ENCODE measurements around the gene F2RL3. TPM values are rescaled to one million over a fixed set of nuclear protein-coding genes. Genes with fewer than 3 reads are reported as not detected.

The F2RL3 gene
- total and polyA plus RNA-seq, 3 donors from 2014 or later = 4.4 to 6.9 (median 4.6) TPM

GRCh38 chr19:16940626-16941025, 51.8 kb downstream of the F2RL3 start:
- no peak overlapping the region for H3K27ac ChIP-seq
- 94 to 100% methylated on average over 9 of the region's 9 CpGs for WGBS, 2 donors
- no peak overlapping the region for H3K4me3 ChIP-seq
- H3K9me3 ChIP-seq = no peaks in the 10 kb centered on the region
- DNase-seq = no peak
- no peak for TF ChIP-seq POLR2A (IDR thresholded peaks at IDR 0.05)
- TF ChIP-seq CTCF (IDR thresholded peaks at IDR 0.05) = no peak
- H3K27me3 ChIP-seq = no peaks in the 10 kb centered on the region
- no peaks in the 10 kb centered on the region for H3K4me1 ChIP-seq
- H3K36me3 ChIP-seq (ENCODE audit: low read depth, missing control alignments) = no peaks in the 10 kb centered on the region
- intact Hi-C loops (cut with DNase I; ENCODE audit: low total_unique reads) = no loop called here

Small RNAs within 50 kb of the gene (small RNA-seq; reads per million reads assigned to genes)
- gene RN7SL823P (0 reads per million in 2 donors), gene RN7SL835P (0 reads per million in 2 donors)

Other genes starting within 250 kb of the F2RL3 start
- 100 to 1,000 TPM; 115 to 119 TPM for gene SMIM7, start 228.9 kb upstream of the F2RL3 start, total RNA-seq
- 105 TPM for gene SMIM7, start 228.9 kb upstream of the F2RL3 start, polyA plus RNA-seq (ENCODE audit: insufficient read depth, low read depth, low replicate concordance)
- 10 to 100 TPM; 17.7 to 18.8 TPM for gene TMEM38A, start 227.9 kb upstream of the F2RL3 start, total RNA-seq
- 12.5 TPM for gene TMEM38A, start 227.9 kb upstream of the F2RL3 start, polyA plus RNA-seq (ENCODE audit: insufficient read depth, low read depth, low replicate concordance)
- 1 to 10 TPM; 1.9 to 2.4 TPM for gene NWD1, start 169.2 kb upstream of the F2RL3 start, total RNA-seq
- 6.0 TPM for gene NWD1, start 169.2 kb upstream of the F2RL3 start, polyA plus RNA-seq (ENCODE audit: insufficient read depth, low read depth, low replicate concordance)
- 100 to 1,000 TPM; 231 to 283 TPM for gene SIN3B, start 59.6 kb upstream of the F2RL3 start, total RNA-seq
- 70.6 TPM for gene SIN3B, start 59.6 kb upstream of the F2RL3 start, polyA plus RNA-seq (ENCODE audit: insufficient read depth, low read depth, low replicate concordance)
- 10 to 100 TPM; 30.8 to 46.1 TPM for gene CPAMD8, start 137.8 kb downstream of the F2RL3 start, total RNA-seq
- 12.0 TPM for gene CPAMD8, start 137.8 kb downstream of the F2RL3 start, polyA plus RNA-seq (ENCODE audit: insufficient read depth, low read depth, low replicate concordance)
- gene HAUS8, start 186.5 kb downstream of the F2RL3 start, total RNA-seq = 10 to 100 TPM; 20.0 to 23.5 TPM
- 29.7 TPM for gene HAUS8, start 186.5 kb downstream of the F2RL3 start, polyA plus RNA-seq (ENCODE audit: insufficient read depth, low read depth, low replicate concordance)
- gene MYO9B, start 186.8 kb downstream of the F2RL3 start, total RNA-seq = 100 to 1,000 TPM; 407 TPM
- 121 TPM for gene MYO9B, start 186.8 kb downstream of the F2RL3 start, polyA plus RNA-seq (ENCODE audit: insufficient read depth, low read depth, low replicate concordance)